Measurements from ENCODE around the gene SHISA9. TPM values are rescaled to one million over a fixed set of nuclear protein-coding genes. Genes with fewer than 3 reads are reported as not detected.
A peak's percentile ranks its signal among the peaks of the same experiment; 100 is the strongest.

SHISA9 gene
- total and polyA plus RNA-seq, 2 experiments from 2014 or later, result 0.83 to 1.3 TPM

GRCh38 chr16:13234999-13235398, 333.6 kb downstream of the SHISA9 start:
- H3K4me2 ChIP-seq, result no peak overlapping the region
- H3K9me3 ChIP-seq (ENCODE audit: low read depth), result no peaks in the 10 kb centered on the region
- H3K79me2 ChIP-seq, result no peaks in the 10 kb centered on the region
- H4K20me1 ChIP-seq (ENCODE audit: insufficient read depth, poor library complexity, severe bottlenecking), result no peaks in the 10 kb centered on the region
- no peak for TF ChIP-seq CTCF (IDR thresholded peaks at IDR 0.05; ENCODE audit: poor library complexity)
- no peak for TF ChIP-seq EZH2phosphoT487 (IDR thresholded peaks at IDR 0.05; ENCODE audit: low read depth, severe bottlenecking, unreplicated experiment)
- TF ChIP-seq EZH2 (IDR thresholded peaks at IDR 0.05; ENCODE audit: borderline replicate concordance), result no peak
- peaks cover 11% of the 10 kb centered on the region for H3K4me1 ChIP-seq (ENCODE audit: insufficient read depth)
- no peaks in the 10 kb centered on the region for H3K27me3 ChIP-seq
- no peak overlapping the region for H3K4me3 ChIP-seq
- H3K9me2 ChIP-seq (replicated peaks; ENCODE audit: insufficient read depth), result no peaks in the 10 kb centered on the region
- no peak overlapping the region for H2AFZ ChIP-seq
- 97% methylated on average over 17 of the region's 17 CpGs for WGBS (ENCODE audit: low lambda C conversion rate, missing lambda C conversion rate)
- H3K36me3 ChIP-seq (replicated peaks; ENCODE audit: insufficient read depth, low read depth), result no peaks in the 10 kb centered on the region
- no peak for DNase-seq (ENCODE audit: low spot score)
- H3K27ac ChIP-seq, result no peak overlapping the region

- 96% methylated on average over 6 of the region's 6 CpGs for WGBS (ENCODE audit: low lambda C conversion rate, missing lambda C conversion rate)
- Histone ChIP-seq H2AFZ (no peak overlapping the region), H3K9me3 (ENCODE audit: low read depth) (no peaks in the 10 kb centered on the region), H3K79me2 (no peaks in the 10 kb centered on the region), H3K27ac (no peak overlapping the region), H3K4me2 (no peak overlapping the region), H3K4me3 (no peak overlapping the region), H3K27me3 (no peaks in the 10 kb centered on the region), H3K9me2 (replicated peaks; ENCODE audit: insufficient read depth) (no peaks in the 10 kb centered on the region), H3K36me3 (replicated peaks; ENCODE audit: insufficient read depth, low read depth) (no peaks in the 10 kb centered on the region), H4K20me1 (ENCODE audit: insufficient read depth, poor library complexity, severe bottlenecking) (no peaks in the 10 kb centered on the region), H3K4me1 (ENCODE audit: insufficient read depth) (peaks cover 11% of the 10 kb centered on the region)
- TF ChIP-seq EZH2 (IDR thresholded peaks at IDR 0.05; ENCODE audit: borderline replicate concordance), result no peak
- TF ChIP-seq EZH2phosphoT487 (IDR thresholded peaks at IDR 0.05; ENCODE audit: low read depth, severe bottlenecking, unreplicated experiment), result no peak
- TF ChIP-seq CTCF (IDR thresholded peaks at IDR 0.05; ENCODE audit: poor library complexity), result no peak
- no peak for DNase-seq (ENCODE audit: low spot score)
Measured at GRCh38 chr16:13236308-13236707, 334.9 kb downstream of the SHISA9 start.

GRCh38 chr16:13238182-13238581, 336.8 kb downstream of the SHISA9 start:
- no peaks in the 10 kb centered on the region for H3K27me3 ChIP-seq
- no peaks in the 10 kb centered on the region for H3K9me2 ChIP-seq (replicated peaks; ENCODE audit: insufficient read depth)
- H3K36me3 ChIP-seq (replicated peaks; ENCODE audit: insufficient read depth, low read depth), result no peaks in the 10 kb centered on the region
- peak overlapping the region; percentile 78 for H3K27ac ChIP-seq
- H3K9me3 ChIP-seq (ENCODE audit: low read depth), result no peaks in the 10 kb centered on the region
- H3K79me2 ChIP-seq, result no peaks in the 10 kb centered on the region
- no peak overlapping the region for H3K4me3 ChIP-seq
- H3K4me2 ChIP-seq, result peak overlapping the region; percentile 19
- no peak for TF ChIP-seq CTCF (IDR thresholded peaks at IDR 0.05; ENCODE audit: poor library complexity)
- no peak for TF ChIP-seq EZH2 (IDR thresholded peaks at IDR 0.05; ENCODE audit: borderline replicate concordance)
- TF ChIP-seq EZH2phosphoT487 (IDR thresholded peaks at IDR 0.05; ENCODE audit: low read depth, severe bottlenecking, unreplicated experiment), result no peak
- peak; percentile 71 for DNase-seq (ENCODE audit: low spot score)
- H4K20me1 ChIP-seq (ENCODE audit: insufficient read depth, poor library complexity, severe bottlenecking), result no peaks in the 10 kb centered on the region
- 25% methylated on average over 2 of the region's 2 CpGs for WGBS (ENCODE audit: low lambda C conversion rate, missing lambda C conversion rate)
- peaks cover 11% of the 10 kb centered on the region for H3K4me1 ChIP-seq (ENCODE audit: insufficient read depth)
- no peak overlapping the region for H2AFZ ChIP-seq

GRCh38 chr16:13242201-13242600, 340.8 kb downstream of the SHISA9 start:
- no peaks in the 10 kb centered on the region for H3K36me3 ChIP-seq (replicated peaks; ENCODE audit: insufficient read depth, low read depth)
- H2AFZ ChIP-seq, result no peak overlapping the region
- no peaks in the 10 kb centered on the region for H4K20me1 ChIP-seq (ENCODE audit: insufficient read depth, poor library complexity, severe bottlenecking)
- H3K9me3 ChIP-seq (ENCODE audit: low read depth), result no peaks in the 10 kb centered on the region
- H3K27me3 ChIP-seq, result no peaks in the 10 kb centered on the region
- TF ChIP-seq CTCF (IDR thresholded peaks at IDR 0.05; ENCODE audit: poor library complexity) (no peak), EZH2 (IDR thresholded peaks at IDR 0.05; ENCODE audit: borderline replicate concordance) (no peak), EZH2phosphoT487 (IDR thresholded peaks at IDR 0.05; ENCODE audit: low read depth, severe bottlenecking, unreplicated experiment) (no peak)
- WGBS (ENCODE audit: low lambda C conversion rate, missing lambda C conversion rate), result 75% methylated on average over 3 of the region's 3 CpGs
- DNase-seq (ENCODE audit: low spot score), result no peak
- no peaks in the 10 kb centered on the region for H3K79me2 ChIP-seq
- no peak overlapping the region for H3K4me2 ChIP-seq
- H3K4me3 ChIP-seq, result no peak overlapping the region
- H3K9me2 ChIP-seq (replicated peaks; ENCODE audit: insufficient read depth), result no peaks in the 10 kb centered on the region
- no peak overlapping the region for H3K27ac ChIP-seq
- peaks cover 6% of the 10 kb centered on the region for H3K4me1 ChIP-seq (ENCODE audit: insufficient read depth)

Data from hepatocyte (in vitro differentiated cells).